Activated CD4-positive, alpha-beta T cell treated with anti-CD3 and anti-CD28 coated beads for 48 hours (primary cell): ENCODE results near the gene SAYSD1.

Source experiments
- DNase-seq: peaks from one replicate; pipeline ENCODE4 v3.0.0-alpha.2; 2020

SAYSD1 gene

DNA sequence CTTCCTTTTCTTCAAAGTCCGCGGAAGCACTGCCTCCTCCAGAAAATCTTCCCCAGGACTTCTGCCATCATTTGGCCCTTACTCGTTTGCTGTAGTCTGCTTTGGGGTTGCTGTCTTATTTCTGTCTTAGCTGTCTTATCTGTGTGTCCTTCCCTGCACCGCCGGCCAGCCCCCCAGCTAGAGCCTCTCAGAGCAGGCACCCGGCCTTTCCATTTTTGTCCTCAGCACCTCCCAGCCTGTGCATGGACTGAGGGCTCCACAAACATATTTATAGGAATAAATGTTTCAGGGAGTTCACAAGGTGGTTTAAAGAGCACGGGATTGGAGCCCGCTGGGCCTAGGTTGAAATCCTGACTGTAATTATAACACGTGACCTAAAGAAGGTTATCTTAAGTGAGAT is 58.3 kb downstream of the SAYSD1 start:
- DNase-seq, result no peak

DNA sequence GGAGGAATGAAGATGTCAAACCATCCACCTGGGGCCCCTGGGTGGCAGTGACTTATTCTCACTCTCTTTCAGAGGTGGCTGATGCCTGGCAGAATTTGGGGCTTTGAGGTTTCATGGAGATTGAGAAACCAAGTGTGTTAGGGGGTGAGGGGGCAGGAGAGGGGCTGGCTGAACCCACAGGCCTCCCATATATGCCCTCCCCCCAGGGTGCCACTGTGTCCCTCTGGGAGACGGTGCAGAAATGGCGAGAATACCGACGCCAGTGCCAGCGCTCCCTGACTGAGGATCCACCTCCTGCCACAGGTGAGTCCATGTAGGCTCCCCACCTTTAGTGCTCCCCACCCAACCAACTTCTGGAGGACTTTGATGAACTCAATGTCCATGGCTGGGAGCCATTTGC is 58.8 kb downstream of the SAYSD1 start:
- DNase-seq, result no peak

DNA sequence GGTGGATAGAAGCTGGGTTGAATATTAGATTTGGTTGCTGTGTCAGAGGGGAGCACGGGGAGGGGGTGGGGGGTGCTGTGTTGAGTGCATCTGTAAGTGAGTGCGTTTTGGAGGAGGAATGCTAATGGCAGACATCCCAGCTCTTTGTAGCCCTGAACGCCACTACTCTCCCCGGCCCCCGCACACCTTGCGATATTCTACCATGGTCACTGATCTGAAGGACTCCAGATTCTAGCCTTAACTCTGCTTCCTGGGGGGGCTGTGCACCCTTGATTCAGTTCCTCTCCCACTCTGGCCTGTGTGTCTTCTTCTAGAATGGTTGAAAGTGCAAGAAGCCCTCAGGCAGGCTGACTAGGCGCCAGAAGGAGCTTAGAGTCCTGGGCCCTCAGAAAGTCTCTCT is 59.3 kb downstream of the SAYSD1 start:
- DNase-seq, result no peak

DNA sequence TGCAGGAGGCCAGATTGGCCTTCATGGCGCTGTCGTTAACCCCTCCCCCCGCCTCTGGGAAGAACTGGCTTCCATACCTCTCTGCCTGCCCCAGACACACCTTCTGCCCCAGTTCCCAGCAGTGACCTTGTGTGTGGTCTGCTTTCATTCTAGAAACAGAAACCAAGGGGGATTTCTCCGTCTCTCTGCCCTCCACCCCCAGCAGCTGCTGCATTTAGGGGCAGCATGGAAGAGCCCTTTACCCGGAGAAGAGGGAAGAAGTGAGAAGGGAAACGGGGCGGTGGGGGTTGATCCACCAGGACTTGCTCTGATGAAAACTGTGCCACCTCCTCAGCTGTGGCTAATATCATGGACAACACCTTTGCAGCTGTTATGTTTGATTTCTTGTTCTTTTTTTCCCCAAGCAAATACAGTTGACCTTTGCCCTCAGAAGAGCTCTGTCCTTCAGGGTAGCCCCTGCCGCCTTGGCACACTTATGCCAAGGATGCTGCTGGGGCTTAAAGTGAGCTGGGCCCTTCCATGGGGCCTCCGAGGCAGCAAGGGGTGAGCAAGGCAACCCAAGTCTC is 60.3 kb downstream of the SAYSD1 start:
- no peak for DNase-seq
